Right ventricle myocardium superior (tissue), 1 donor: ENCODE results near the gene ASTE1. TPM values are rescaled to one million over a fixed set of nuclear protein-coding genes. Genes with fewer than 3 reads are reported as not detected.
A peak's percentile ranks its signal among the peaks of the same experiment; 100 is the strongest.
"Not testable (repeated sequence)": the region's sequence is repeated elsewhere in the genome, so short reads cannot be mapped to it uniquely, and the experiment has no call there.

Experiments used
- ATAC-seq: fragments of 200-7000 bp; cut with Tn5 transposase; one replicate; pipeline ENCODE4 v1.9.1; 2020; ENCODE audit warnings: mild to moderate bottlenecking; ENCODE audit not compliant: poor library complexity
- DNase-seq: peaks from one replicate; pipeline ENCODE4 v3.0.0-alpha.2; 2020
- intact Hi-C: fragments of 100-400 bp; cut with DNase I; formaldehyde crosslinking; loops from one replicate; pipeline ENCODE4 v1.11.2; 2022
- total RNA-seq: library from RNA; stranded (reverse); fragmentation: NEBNext Ultra II Directional; extraction: Animal tissue kit (Norgen Biotek cat#: 25700); gene quantifications from one replicate; pipeline ENCODE4 v1.2.1, GENCODE V29; 2021
- donor health status: DM: no; HTN: yes; CAD: no; lungs with severe emphysema.

ASTE1 gene
- total RNA-seq, 1 donor from 2014 or later: 3.0 TPM

- ATAC-seq (no peak), DNase-seq (no peak)
- intact Hi-C loops: no loop called here
These were observed 1.1 kb downstream of the ASTE1 start for GRCh38 chr3:131025539-131025938.

- DNase-seq (no peak), ATAC-seq (no peak)
- intact Hi-C loops: no loop called here
These were observed 6.4 kb downstream of the ASTE1 start for GRCh38 chr3:131020122-131020693.

GRCh38 chr3:131018970-131019369 is 7.7 kb downstream of the ASTE1 start:
- ATAC-seq: no peak
- intact Hi-C loops: no loop called here

GRCh38 chr3:131009698-131010097 is 16.9 kb downstream of the ASTE1 start:
- DNase-seq (no peak), ATAC-seq (no peak)
- intact Hi-C loops: no loop called here

More at GRCh38 chr3:131018970-131019369, 7.7 kb downstream of the ASTE1 start:
- no peak for DNase-seq

GRCh38 chr3:131008326-131008725 is 18.3 kb downstream of the ASTE1 start:
- ATAC-seq (no peak), DNase-seq (no peak)
- intact Hi-C loops: no loop called here

GRCh38 chr3:131007782-131008181 is 18.8 kb downstream of the ASTE1 start:
- DNase-seq: no peak
- intact Hi-C loops: no loop called here
- ATAC-seq: no peak

- DNase-seq (no peak), ATAC-seq (no peak)
- intact Hi-C loops: no loop called here
These were observed 19.4 kb downstream of the ASTE1 start for GRCh38 chr3:131007256-131007655.

- no peak for DNase-seq
- no peak for ATAC-seq
- intact Hi-C loops: no loop called here
These were observed 22.0 kb downstream of the ASTE1 start for GRCh38 chr3:131004603-131005002.

GRCh38 chr3:131001071-131001470 is 25.6 kb downstream of the ASTE1 start:
- intact Hi-C loops: no loop called here
- no peak for DNase-seq
- no peak for ATAC-seq

- ATAC-seq (no peak), DNase-seq (no peak)
- intact Hi-C loops: no loop called here
These were observed 29.3 kb downstream of the ASTE1 start for GRCh38 chr3:130997289-130997688.

GRCh38 chr3:130992344-130992743 is 34.3 kb downstream of the ASTE1 start:
- intact Hi-C loops: no loop called here
- no peak for ATAC-seq
- DNase-seq: no peak

- ATAC-seq (no peak), DNase-seq (no peak)
- intact Hi-C loops: no loop called here
These were observed 35.5 kb downstream of the ASTE1 start for GRCh38 chr3:130991126-130991525.

GRCh38 chr3:130990282-130990681 is 36.3 kb downstream of the ASTE1 start:
- DNase-seq: no peak
- no peak for ATAC-seq
- intact Hi-C loops: no loop called here

- DNase-seq (no peak), ATAC-seq (no peak)
- intact Hi-C loops: no loop called here
These were observed 45.2 kb downstream of the ASTE1 start for GRCh38 chr3:130981469-130981868.

- DNase-seq (no peak), ATAC-seq (no peak)
- intact Hi-C loops: no loop called here
These were observed 47.5 kb downstream of the ASTE1 start for GRCh38 chr3:130979117-130979516.

- DNase-seq: no peak
- ATAC-seq: peak; percentile 85
- intact Hi-C loops: no loop called here
These were observed 49.9 kb downstream of the ASTE1 start for GRCh38 chr3:130976706-130977105.

- ATAC-seq: peak; percentile 41
- no peak for DNase-seq
- intact Hi-C loops: no loop called here
These were observed 51.4 kb downstream of the ASTE1 start for GRCh38 chr3:130975251-130975650.

- DNase-seq (no peak), ATAC-seq (no peak)
- intact Hi-C loops: no loop called here
These were observed 52.4 kb downstream of the ASTE1 start for GRCh38 chr3:130974201-130974600.

GRCh38 chr3:130973406-130973805 is 53.2 kb downstream of the ASTE1 start:
- DNase-seq: no peak
- ATAC-seq: no peak
- intact Hi-C loops: no loop called here

GRCh38 chr3:130972592-130972991 is 54.0 kb downstream of the ASTE1 start:
- DNase-seq, intact Hi-C loops, ATAC-seq: not testable (repeated sequence)

GRCh38 chr3:130971208-130971607 is 55.4 kb downstream of the ASTE1 start:
- DNase-seq (no peak), ATAC-seq (no peak)
- intact Hi-C loops: no loop called here
